HEK293 (cell line): Measurements from ENCODE around the gene CHRD.

Experiments used
- REST ChIP-seq: fragments of 450-650 bp; formaldehyde crosslinking; IDR thresholded peaks from 2 replicates; pipeline ENCODE4 v1.5.1; 2016; ENCODE audit warnings: missing biosample characterization, missing genetic modification characterization
- SP2 ChIP-seq: fragments of 450-650 bp; formaldehyde crosslinking; IDR thresholded peaks from 2 replicates; pipeline ENCODE4 v1.5.1; 2016; ENCODE audit warnings: missing biosample characterization, missing genetic modification characterization
- TCF7L2 ChIP-seq: IDR thresholded peaks from 2 replicates; pipeline ENCODE4 v1.6.1; 2011; ENCODE audit warnings: low read depth, mild to moderate bottlenecking, inconsistent platforms, low read length, moderate library complexity, borderline replicate concordance
- ZBTB20 ChIP-seq: fragments of 450-650 bp; formaldehyde crosslinking; IDR thresholded peaks from 2 replicates; pipeline ENCODE4 v1.5.1; 2016; ENCODE audit warnings: missing biosample characterization, missing genetic modification characterization
- ZBTB8A ChIP-seq: fragments of 450-650 bp; formaldehyde crosslinking; IDR thresholded peaks from 2 replicates; pipeline ENCODE4 v1.5.1; 2016; ENCODE audit warnings: missing biosample characterization, missing genetic modification characterization
- ZNF23 ChIP-seq: fragments of 450-650 bp; formaldehyde crosslinking; IDR thresholded peaks from 2 replicates; pipeline ENCODE4 v1.5.1; 2016; ENCODE audit warnings: missing biosample characterization, missing genetic modification characterization, borderline replicate concordance
- ZNF433 ChIP-seq: fragments of 450-650 bp; formaldehyde crosslinking; IDR thresholded peaks from 2 replicates; pipeline ENCODE4 v1.5.1; 2016; ENCODE audit warnings: missing biosample characterization, missing genetic modification characterization, low read depth

- no peak for TF ChIP-seq SP2
- TF ChIP-seq ZBTB8A (tag by site-specific recombination), result no peak
- no peak for TF ChIP-seq REST (tag by site-specific recombination)
- no peak for TF ChIP-seq ZNF23 (tag by site-specific recombination)
- TF ChIP-seq TCF7L2, result no peak
- TF ChIP-seq ZNF433 (tag by site-specific recombination), result no peak
- TF ChIP-seq ZBTB20 (tag by site-specific recombination), result no peak
These were observed 49.9 kb downstream of the CHRD start for GRCh38 chr3:184429786-184430185.
